ENCODE measurements around the gene ORC6.

ORC6 gene

GRCh38 chr16:46696957-46697356 lies 7.5 kb downstream of the ORC6 start:
- DNase-seq (ENCODE audit: low read depth), result no peak
- no peak overlapping the region for H3K4me3 ChIP-seq (ENCODE audit: low read depth, low read length)

- H3K4me3 ChIP-seq (ENCODE audit: low read depth, low read length), result no peak overlapping the region
- no peak for DNase-seq (ENCODE audit: low read depth)
Measured at GRCh38 chr16:46700048-46700447, 10.6 kb downstream of the ORC6 start.

DNA sequence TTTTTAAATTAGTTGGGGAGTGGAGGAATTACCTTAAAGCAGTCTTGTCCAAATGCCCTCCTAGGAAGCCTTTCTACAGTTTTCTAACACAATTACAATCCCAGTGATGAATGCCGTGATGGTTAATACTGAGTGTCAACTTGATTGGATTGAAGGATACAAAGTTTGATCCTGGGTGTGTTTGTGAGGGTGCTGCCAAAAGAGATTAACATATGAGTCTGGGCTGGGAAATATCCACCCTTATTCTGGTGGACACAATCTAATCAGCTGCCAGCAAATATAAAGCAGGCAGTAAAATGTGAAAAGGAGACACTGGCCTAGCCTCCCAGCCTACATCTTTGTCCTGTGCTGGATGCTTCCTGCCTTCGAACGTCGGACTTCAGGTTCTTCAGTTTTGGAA lies 12.2 kb downstream of the ORC6 start:
- no peak overlapping the region for H3K4me3 ChIP-seq (ENCODE audit: low read depth, low read length)
- DNase-seq (ENCODE audit: low read depth), result no peak

GRCh38 chr16:46702030-46702429 lies 12.6 kb downstream of the ORC6 start:
- no peak for DNase-seq (ENCODE audit: low read depth)
- no peak overlapping the region for H3K4me3 ChIP-seq (ENCODE audit: low read depth, low read length)

- no peak overlapping the region for H3K4me3 ChIP-seq (ENCODE audit: low read depth, low read length)
- DNase-seq (ENCODE audit: low read depth), result no peak
Measured at GRCh38 chr16:46706642-46707041, 17.2 kb downstream of the ORC6 start.

DNA sequence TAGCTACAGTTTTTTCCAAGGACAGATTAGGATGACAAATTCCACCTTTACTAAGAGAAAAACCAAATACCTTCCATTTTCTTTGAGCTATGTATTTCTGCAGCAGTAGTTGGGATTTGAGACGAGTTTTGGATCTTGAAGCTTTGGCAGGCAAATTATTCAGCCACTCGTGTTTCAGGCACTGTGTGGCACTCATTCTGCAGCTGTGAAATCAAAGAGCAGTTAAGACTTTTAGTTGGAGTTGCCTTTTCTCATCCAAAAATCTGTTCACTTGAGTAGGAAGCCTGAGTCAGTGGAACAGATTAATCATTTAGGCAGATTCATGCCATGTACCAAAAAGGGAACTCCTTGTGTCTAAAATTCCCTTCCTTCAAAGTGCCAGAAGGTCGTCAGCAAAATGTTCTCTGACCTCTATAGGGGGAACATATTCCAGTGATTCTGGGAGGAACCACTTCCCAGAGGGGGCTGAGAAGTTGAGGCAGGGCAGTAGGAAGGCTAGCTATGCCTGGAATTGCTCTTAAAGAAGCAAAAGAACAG lies 20.1 kb downstream of the ORC6 start:
- no peak overlapping the region for H3K4me3 ChIP-seq (ENCODE audit: low read depth, low read length)
- DNase-seq (ENCODE audit: low read depth), result no peak

DNA sequence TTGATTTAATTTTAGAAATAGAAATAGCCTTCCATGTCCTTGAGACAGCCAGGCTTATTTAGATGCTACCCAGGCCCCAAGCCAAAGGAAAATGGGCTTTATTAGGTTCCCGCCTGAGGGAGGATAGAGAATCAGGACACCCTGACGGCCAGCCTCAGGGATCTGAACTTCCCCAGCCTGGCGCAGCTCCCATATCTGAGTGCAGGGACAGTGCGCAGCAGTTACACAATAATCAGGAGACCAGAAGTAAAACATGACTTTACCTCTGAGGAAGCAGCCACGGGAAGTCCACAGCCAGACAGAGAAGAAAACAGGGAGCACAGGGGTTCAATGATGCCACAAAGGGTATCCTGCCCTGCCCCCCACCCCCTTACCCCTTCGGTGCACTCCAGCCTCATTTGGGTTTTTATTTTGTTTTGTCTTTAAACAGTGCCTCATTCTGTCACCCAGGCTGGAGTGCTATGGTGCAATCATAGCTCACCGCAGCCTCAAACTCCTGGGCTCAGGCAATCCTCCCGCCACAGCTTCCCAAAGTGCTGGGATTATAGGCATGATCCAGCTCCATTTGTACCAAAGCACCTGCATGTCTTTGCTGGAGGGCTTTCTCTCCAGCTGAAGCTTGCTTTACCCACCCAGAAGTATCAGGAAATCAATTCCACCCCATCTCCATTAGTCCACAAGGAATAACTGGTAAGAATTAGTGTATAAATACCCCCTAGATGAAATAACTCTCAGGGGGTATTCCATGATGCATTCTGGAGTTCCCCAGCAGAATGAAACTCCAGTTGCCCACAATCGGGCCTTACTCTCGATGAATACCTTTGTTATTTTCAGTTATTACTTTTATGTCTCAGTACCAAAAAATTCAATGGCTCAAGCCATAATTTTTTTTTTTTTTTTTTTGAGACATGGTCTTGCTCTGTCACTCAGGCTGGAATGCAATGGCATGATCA lies 21.9 kb downstream of the ORC6 start:
- no peak for DNase-seq (ENCODE audit: low read depth)
- no peak overlapping the region for H3K4me3 ChIP-seq (ENCODE audit: low read depth, low read length)

DNA sequence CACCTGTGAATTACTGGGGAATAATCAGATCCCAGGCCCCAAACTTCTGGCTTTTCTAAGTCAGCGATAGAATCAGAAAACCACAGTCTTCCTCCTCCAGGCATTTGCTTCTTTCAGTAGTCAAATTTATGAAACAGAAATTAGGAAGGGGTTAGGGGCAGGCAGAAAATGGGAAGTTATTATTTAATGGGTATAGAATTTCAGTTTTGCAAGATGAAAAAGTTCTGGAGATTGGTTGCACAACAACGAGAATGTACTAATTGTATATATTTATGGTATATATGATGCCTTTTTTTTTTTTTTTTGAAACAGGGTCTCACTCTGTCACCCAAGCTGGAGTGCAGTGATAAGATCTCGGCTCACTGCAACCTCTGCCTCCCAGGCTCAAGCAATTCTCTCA lies 23.5 kb downstream of the ORC6 start:
- DNase-seq (ENCODE audit: low read depth), result no peak

GRCh38 chr16:46713634-46714033 lies 24.2 kb downstream of the ORC6 start:
- no peak overlapping the region for H3K4me3 ChIP-seq (ENCODE audit: low read depth, low read length)
- no peak for DNase-seq (ENCODE audit: low read depth)

More for the DNA sequence above, 23.5 kb downstream of the ORC6 start:
- H3K4me3 ChIP-seq (ENCODE audit: low read depth, low read length), result no peak overlapping the region

GRCh38 chr16:46714797-46715591 lies 25.5 kb downstream of the ORC6 start:
- no peak overlapping the region for H3K4me3 ChIP-seq (ENCODE audit: low read depth, low read length)
- no peak for DNase-seq (ENCODE audit: low read depth)

DNA sequence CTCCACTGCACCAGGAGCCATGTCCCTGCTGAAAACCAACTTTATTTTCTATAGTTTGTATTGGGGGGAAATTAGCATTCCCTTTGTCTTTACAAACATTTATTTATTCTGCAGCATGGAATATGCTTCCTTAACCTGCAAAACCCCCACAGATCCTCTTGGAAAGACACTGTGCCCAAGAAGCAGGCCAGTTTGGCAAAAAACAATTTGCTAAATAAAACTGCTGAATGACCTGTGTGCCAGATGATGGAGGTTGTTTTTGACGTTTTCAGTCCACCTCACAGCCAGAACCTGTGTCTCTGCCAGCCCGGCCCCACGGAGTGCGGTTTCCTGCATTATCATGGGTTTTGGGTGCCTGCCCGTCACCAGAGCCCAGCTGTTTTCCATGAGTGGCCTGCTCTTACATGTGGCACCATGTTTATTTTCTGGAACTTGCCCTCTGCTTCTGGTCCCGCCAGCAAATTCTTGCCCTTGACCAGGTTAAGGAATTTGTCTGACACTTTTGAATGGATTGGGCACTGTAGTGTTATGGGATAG lies 26.4 kb downstream of the ORC6 start:
- DNase-seq (ENCODE audit: low read depth), result no peak
- no peak overlapping the region for H3K4me3 ChIP-seq (ENCODE audit: low read depth, low read length)

DNA sequence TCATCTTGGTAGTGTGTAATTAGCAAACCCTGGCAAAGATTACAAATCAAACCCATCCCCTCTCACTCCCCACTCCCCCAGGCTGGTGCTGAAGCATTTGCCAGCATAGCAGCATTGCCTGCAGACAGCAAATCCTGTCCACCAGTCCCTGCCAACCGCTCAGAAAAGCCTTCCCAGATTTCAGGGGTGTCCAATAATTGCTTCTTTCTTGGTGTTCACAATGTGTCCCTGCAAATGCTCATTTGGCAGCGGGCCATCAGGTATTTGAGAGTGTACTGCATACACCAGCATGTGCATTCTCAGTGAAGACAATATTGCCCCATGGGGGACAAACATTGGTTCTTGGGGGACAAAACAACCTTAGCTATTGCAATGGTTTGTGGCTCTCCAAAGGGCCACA lies 28.2 kb downstream of the ORC6 start:
- DNase-seq (ENCODE audit: low read depth), result no peak
- H3K4me3 ChIP-seq (ENCODE audit: low read depth, low read length), result no peak overlapping the region

- DNase-seq (ENCODE audit: low read depth), result no peak
- no peak overlapping the region for H3K4me3 ChIP-seq (ENCODE audit: low read depth, low read length)
Measured at GRCh38 chr16:46718214-46718613, 28.8 kb downstream of the ORC6 start.

- no peak overlapping the region for H3K4me3 ChIP-seq (ENCODE audit: low read depth, low read length)
- DNase-seq (ENCODE audit: low read depth), result no peak
Measured at GRCh38 chr16:46719528-46719927, 30.1 kb downstream of the ORC6 start.

GRCh38 chr16:46720619-46721018 lies 31.2 kb downstream of the ORC6 start:
- DNase-seq (ENCODE audit: low read depth), result no peak

DNA sequence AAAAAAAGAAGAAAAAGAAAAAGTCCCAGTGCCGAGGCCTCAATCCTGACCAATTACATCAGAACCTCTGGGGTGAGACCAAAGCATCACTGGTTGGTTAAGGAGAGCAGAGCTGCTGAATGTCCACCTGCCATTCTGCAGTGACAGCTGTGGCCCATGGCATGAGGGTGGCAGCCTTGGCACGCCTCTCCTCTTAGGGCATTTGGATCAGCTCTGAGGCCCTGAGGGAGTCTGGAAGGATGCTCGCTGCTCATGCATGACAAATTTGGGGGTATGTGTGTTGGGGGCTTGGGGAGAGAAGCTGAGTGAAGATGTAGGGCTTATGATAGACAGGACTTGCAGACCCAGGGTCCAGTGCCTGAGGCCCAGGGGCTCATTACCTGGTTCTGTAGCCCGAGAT lies 32.4 kb downstream of the ORC6 start:
- no peak overlapping the region for H3K4me3 ChIP-seq (ENCODE audit: low read depth, low read length)
- no peak for DNase-seq (ENCODE audit: low read depth)

More at GRCh38 chr16:46720619-46721018, 31.2 kb downstream of the ORC6 start:
- no peak overlapping the region for H3K4me3 ChIP-seq (ENCODE audit: low read depth, low read length)

GRCh38 chr16:46727184-46727583 lies 37.7 kb downstream of the ORC6 start:
- no peak for DNase-seq (ENCODE audit: low read depth)
- H3K4me3 ChIP-seq (ENCODE audit: low read depth, low read length), result no peak overlapping the region

- no peak for DNase-seq (ENCODE audit: low read depth)
- no peak overlapping the region for H3K4me3 ChIP-seq (ENCODE audit: low read depth, low read length)
Measured at GRCh38 chr16:46727630-46728029, 38.2 kb downstream of the ORC6 start.

DNA sequence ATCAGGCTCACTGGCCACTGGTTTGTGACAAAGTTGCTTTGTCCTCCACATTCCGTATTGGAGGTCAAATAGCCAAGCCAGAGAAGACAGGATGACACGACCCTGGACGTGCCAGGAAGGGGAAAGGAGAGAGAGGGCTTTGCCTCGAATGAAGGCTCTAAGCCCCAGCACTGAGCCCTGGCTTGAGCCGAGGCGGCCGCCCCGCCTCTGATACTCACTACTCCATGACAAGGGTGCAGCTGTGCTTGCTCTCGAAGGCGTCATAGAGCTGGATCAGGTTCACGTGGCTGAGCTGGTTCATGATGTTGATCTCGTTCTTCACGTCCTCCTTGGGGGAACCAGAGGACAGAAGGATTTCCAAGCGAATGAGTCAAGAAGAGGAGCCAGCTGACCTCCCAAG lies 39.3 kb downstream of the ORC6 start:
- DNase-seq (ENCODE audit: low read depth), result no peak
- H3K4me3 ChIP-seq (ENCODE audit: low read depth, low read length), result no peak overlapping the region

Data from skeletal muscle cell (primary cell).